K562 (cell line): Measurements from ENCODE around the gene LMAN2. TPM values are rescaled to one million over a fixed set of nuclear protein-coding genes. Genes with fewer than 3 reads are reported as not detected.

Source experiments
- CTCF ChIP-seq, 3 experiments: IDR thresholded peaks in 2 of 3; conservative IDR thresholded peaks in 1 of 3; 2 replicates each; pipeline ENCODE4 v1.5.1; 2011 to 2012; ENCODE audit warnings: low read length in 3 of 3, mild to moderate bottlenecking in 3 of 3, control low read depth in 2 of 3, improper control_type of control experiment in 1 of 3, inconsistent platforms in 1 of 3, low read depth in 1 of 3, mixed read lengths in 1 of 3, moderate library complexity in 1 of 3; ENCODE audit not compliant: insufficient read depth in 2 of 3
- CTCFL ChIP-seq: IDR thresholded peaks from 2 replicates; pipeline ENCODE4 v1.6.1; 2011; ENCODE audit warnings: borderline replicate concordance, low read depth, mild to moderate bottlenecking, moderate library complexity, low read length; ENCODE audit not compliant: insufficient read depth, poor library complexity, severe bottlenecking
- ETV5 ChIP-seq: sonication (generic); formaldehyde crosslinking; IDR thresholded peaks from 2 replicates; pipeline ENCODE4 v1.4.0; 2020; ENCODE audit warnings: low read depth, mild to moderate bottlenecking, missing genetic modification reagents
- FOXP1 ChIP-seq: sonication (generic); formaldehyde crosslinking; IDR thresholded peaks from 2 replicates; pipeline ENCODE4 v1.8.0; 2022; ENCODE audit warnings: mild to moderate bottlenecking, missing genetic modification reagents
- GMEB1 ChIP-seq: fragments of 250-450 bp; sonication (Bioruptor Pico); IDR thresholded peaks from 2 replicates; pipeline ENCODE4 v1.4.0; 2020; ENCODE audit warnings: mild to moderate bottlenecking
- HMGN3 ChIP-seq: IDR thresholded peaks from 2 replicates; pipeline ENCODE4 v1.6.1; 2011; ENCODE audit warnings: borderline replicate concordance, low read depth, mild to moderate bottlenecking, mixed read lengths, low read length; ENCODE audit not compliant: insufficient read length; ENCODE audit errors: extremely low read depth
- L3MBTL2 ChIP-seq: fragments of 450-650 bp; IDR thresholded peaks from 2 replicates; pipeline ENCODE4 v1.6.1; 2016; ENCODE audit warnings: mild to moderate bottlenecking, moderate library complexity
- SMC3 ChIP-seq: conservative IDR thresholded peaks from 2 replicates; pipeline ENCODE4 v1.6.1; 2011; ENCODE audit warnings: low read depth, low read length, improper control_type of control experiment; ENCODE audit not compliant: insufficient read depth
- TAF1 ChIP-seq: IDR thresholded peaks from 2 replicates; pipeline ENCODE4 v1.6.1; 2011; ENCODE audit warnings: mild to moderate bottlenecking, low read length, moderate library complexity; ENCODE audit not compliant: insufficient read depth, control insufficient read depth, severe bottlenecking; ENCODE audit errors: extremely low read depth
- TAF7 ChIP-seq: fragments of 450-650 bp; IDR thresholded peaks from 2 replicates; pipeline ENCODE4 v1.6.1; 2016; ENCODE audit warnings: missing genetic modification characterization, missing compliant biosample characterization
- TSHZ1 ChIP-seq: fragments of 250-450 bp; sonication (Bioruptor Pico); IDR thresholded peaks from 2 replicates; pipeline ENCODE4 v1.4.0; 2020; ENCODE audit warnings: mild to moderate bottlenecking, moderate library complexity
- XRCC4 ChIP-seq: IDR thresholded peaks from one replicate; pipeline ENCODE4 v1.6.1; 2011; ENCODE audit not compliant: insufficient read depth, insufficient read length; ENCODE audit errors: extremely low read depth
- ZNF133 ChIP-seq: fragments of 250-450 bp; sonication (Bioruptor Pico); IDR thresholded peaks from 2 replicates; pipeline ENCODE4 v1.4.0; 2020; ENCODE audit warnings: mild to moderate bottlenecking
- ZNF212 ChIP-seq: fragments of 450-650 bp; formaldehyde crosslinking; IDR thresholded peaks from 2 replicates; pipeline ENCODE4 v1.4.0; 2020; ENCODE audit warnings: mild to moderate bottlenecking
- ZNF324 ChIP-seq: fragments of 250-450 bp; sonication (Bioruptor Pico); IDR thresholded peaks from 2 replicates; pipeline ENCODE4 v1.4.0; 2020; ENCODE audit warnings: mild to moderate bottlenecking
- ZNF740 ChIP-seq, 3 experiments: fragments of 200-800 bp in 1 of 3; sonication (Bioruptor generic) in 1 of 3; sonication (generic) in 1 of 3; formaldehyde crosslinking in 1 of 3; IDR thresholded peaks; 2 replicates each; pipeline versions ENCODE4 v1.6.1 to v1.8.0; 2016 to 2022; ENCODE audit warnings: mild to moderate bottlenecking in 2 of 3, missing compliant biosample characterization in 2 of 3, missing genetic modification characterization in 2 of 3, missing genetic modification reagents in 1 of 3
- polyA plus RNA-seq, 8 experiments: library from polyadenylated mRNA; depleted of rRNA in 4 of 8; stranded (reverse) in 5 of 8; unstranded in 3 of 8; fragments of >200 nt; fragmentation: Nextera tagmentation in 2 of 8; fragmentation: Illumina TruSeq in 1 of 8; extraction: Ambion mirVana in 2 of 8; extraction: Trizol in 1 of 8; gene quantifications; 2 replicates each; pipeline versions ENCODE4 v1.2.1 to v1.2.3, GENCODE V29; 2011 to 2014; ENCODE audit warnings: inconsistent platforms in 1 of 8, missing spikeins in 1 of 8
- total RNA-seq, 7 experiments: library from RNA; depleted of rRNA in 6 of 7; stranded (reverse); fragments of >200 nt in 6 of 7; fragmentation: Illumina TruSeq in 2 of 7; extraction: Trizol in 2 of 7; gene quantifications; 2 replicates each; pipeline versions ENCODE4 v1.2.1 to v1.2.3, GENCODE V29; 2011 to 2021; ENCODE audit warnings: low replicate concordance in 1 of 7

Gene LMAN2
- total and polyA plus RNA-seq, 9 of the 15 experiments (the other 6 are each of a cell fraction or from before 2014, with no cell fraction given) = 2.7 to 254 (median 136) TPM

GRCh38 chr5:177370488-177371119 is 19.1 kb upstream of the LMAN2 start (continued):
- TF ChIP-seq CTCFL = peak; percentile 95
- TF ChIP-seq SMC3 = peak; percentile 54
- no peak for TF ChIP-seq XRCC4
- no peak for TF ChIP-seq ZNF324
- TF ChIP-seq ZNF212 = no peak
- no peak for TF ChIP-seq ZNF133 (CRISPR knock-in tag)
- TF ChIP-seq ETV5 = peak; percentile 64; the same call in 1 of the 2 replicates
- peak; percentile 61 to 99 (median 97) for TF ChIP-seq CTCF (IDR thresholded peaks at IDR 0.05 in 2 of 3, conservative IDR thresholded peaks at IDR 0.05 in 1 of 3; ENCODE audit: insufficient read depth in 2 of 3, low read depth in 1 of 3, low read length in 3 of 3)
- peak; percentile 88 for TF ChIP-seq HMGN3
- peak; percentile 63; the same call in 1 of the 2 replicates for TF ChIP-seq FOXP1 (CRISPR knock-in tag)
- TF ChIP-seq L3MBTL2 = peak; percentile 97
- no peak for TF ChIP-seq TAF7 (tag)
- no peak for TF ChIP-seq TSHZ1
- no peak for TF ChIP-seq GMEB1
- TF ChIP-seq ZNF740 (CRISPR knock-in tag; IDR thresholded peaks at IDR 0.05) = no peak
- no peak for TF ChIP-seq ZNF740 (tag; IDR thresholded peaks at IDR 0.05)
- TF ChIP-seq TAF1 = peak; percentile 44
